SK-N-MC (cell line): Measurements from ENCODE around the gene C3orf18.
"Not testable (repeated sequence)": the region's sequence is repeated elsewhere in the genome, so short reads cannot be mapped to it uniquely, and the experiment has no call there.

ENCODE experiments used
- DNase-seq: peaks from one replicate; pipeline ENCODE4 v3.0.0-alpha.2; 2011; ENCODE audit warnings: low read depth, low spot score
- H3K27ac ChIP-seq: fragments of 200-600 bp; sonication (generic); 2 replicates; pipeline ENCODE4 v1.5.1; 2016; ENCODE audit warnings: mixed run types
- H3K36me3 ChIP-seq: fragments of 200-600 bp; sonication (generic); 2 replicates; pipeline ENCODE4 v1.6.1; 2017; ENCODE audit warnings: antibody characterized with exemption, low read length, mixed read lengths; ENCODE audit not compliant: insufficient read depth
- H3K4me3 ChIP-seq: fragments of 200-600 bp; sonication (generic); 2 replicates; pipeline ENCODE4 v1.5.1; 2016
- H3K9ac ChIP-seq: fragments of 200-600 bp; sonication (generic); 2 replicates; pipeline ENCODE4 v1.8.0; 2017; ENCODE audit warnings: mixed run types, mixed read lengths; ENCODE audit not compliant: insufficient read length
- H3K9me3 ChIP-seq: fragments of 200-600 bp; sonication (generic); 2 replicates; pipeline ENCODE4 v1.6.1; 2017; ENCODE audit warnings: low read depth, mild to moderate bottlenecking, antibody characterized with exemption, low read length, moderate library complexity, mixed read lengths
- EZH2 ChIP-seq: fragments of 200-600 bp; sonication (generic); IDR thresholded peaks from one replicate; pipeline ENCODE4 v1.6.1; 2017; ENCODE audit warnings: antibody characterized with exemption
- FOXP2 ChIP-seq: optimal IDR thresholded peaks from 2 replicates; pipeline ENCODE3; 2011; ENCODE audit warnings: mild to moderate bottlenecking, moderate library complexity; ENCODE audit not compliant: insufficient read depth; ENCODE audit errors: extremely low read length, control extremely low read depth
- POLR2AphosphoS5 ChIP-seq: IDR thresholded peaks from 2 replicates; pipeline ENCODE4 v1.6.1; 2012; ENCODE audit warnings: mild to moderate bottlenecking, low read depth, low read length, borderline replicate concordance

C3orf18 gene

GRCh38 chr3:50515565-50516439 lies 51.7 kb downstream of the C3orf18 start:
- H3K36me3 ChIP-seq = no peaks in the 10 kb centered on the region
- H3K9me3 ChIP-seq = no peaks in the 10 kb centered on the region
- no peak for DNase-seq
- H3K27ac ChIP-seq = no peak overlapping the region
- no peak overlapping the region for H3K9ac ChIP-seq
- TF ChIP-seq POLR2AphosphoS5 (no peak), FOXP2 (no peak), EZH2 (no peak)
- no peak overlapping the region for H3K4me3 ChIP-seq

- H3K36me3 ChIP-seq, H3K27ac ChIP-seq, DNase-seq, H3K4me3 ChIP-seq, H3K9ac ChIP-seq, H3K9me3 ChIP-seq: not testable (repeated sequence)
Observed at GRCh38 chr3:50512908-50513307, 54.6 kb downstream of the C3orf18 start.

- TF ChIP-seq POLR2AphosphoS5 = no peak
- no peak for TF ChIP-seq FOXP2
- H3K9ac ChIP-seq = no peak overlapping the region
- no peaks in the 10 kb centered on the region for H3K36me3 ChIP-seq
- no peaks in the 10 kb centered on the region for H3K9me3 ChIP-seq
- DNase-seq = no peak
- no peak overlapping the region for H3K4me3 ChIP-seq
- H3K27ac ChIP-seq = no peak overlapping the region
Observed at GRCh38 chr3:50512131-50512530, 55.4 kb downstream of the C3orf18 start.

- Histone ChIP-seq H3K4me3 (no peak overlapping the region), H3K27ac (no peak overlapping the region), H3K9me3 (no peaks in the 10 kb centered on the region), H3K9ac (no peak overlapping the region), H3K36me3 (no peaks in the 10 kb centered on the region)
- DNase-seq = no peak
- TF ChIP-seq POLR2AphosphoS5 (no peak), FOXP2 (no peak), EZH2 (no peak)
Observed at GRCh38 chr3:50510325-50510724, 57.2 kb downstream of the C3orf18 start.

DNA sequence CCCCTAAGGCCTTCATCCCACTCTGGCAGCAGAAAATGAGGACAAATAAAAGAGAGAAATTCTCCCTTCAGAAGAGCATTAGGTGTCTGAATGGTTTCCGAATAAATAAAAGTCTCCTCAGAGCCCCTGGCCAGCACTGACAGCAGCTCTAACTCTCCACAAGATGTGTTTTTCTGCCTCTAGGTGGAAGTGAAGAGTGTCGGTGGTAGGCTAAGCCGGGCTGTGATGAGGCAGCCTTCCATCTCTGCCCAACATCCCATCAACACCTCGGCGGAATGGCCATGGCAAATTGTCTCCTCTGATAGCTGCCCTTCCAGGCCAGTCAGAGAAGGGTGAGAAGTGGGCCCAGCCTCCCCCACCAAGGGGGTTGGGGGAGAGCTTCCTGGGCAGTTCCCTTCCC lies 57.8 kb downstream of the C3orf18 start:
- H3K9ac ChIP-seq = no peak overlapping the region
- no peak overlapping the region for H3K4me3 ChIP-seq
- H3K36me3 ChIP-seq = no peaks in the 10 kb centered on the region
- H3K9me3 ChIP-seq = no peaks in the 10 kb centered on the region
- no peak for DNase-seq
- no peak overlapping the region for H3K27ac ChIP-seq
- TF ChIP-seq EZH2 (no peak), FOXP2 (no peak), POLR2AphosphoS5 (no peak)

DNA sequence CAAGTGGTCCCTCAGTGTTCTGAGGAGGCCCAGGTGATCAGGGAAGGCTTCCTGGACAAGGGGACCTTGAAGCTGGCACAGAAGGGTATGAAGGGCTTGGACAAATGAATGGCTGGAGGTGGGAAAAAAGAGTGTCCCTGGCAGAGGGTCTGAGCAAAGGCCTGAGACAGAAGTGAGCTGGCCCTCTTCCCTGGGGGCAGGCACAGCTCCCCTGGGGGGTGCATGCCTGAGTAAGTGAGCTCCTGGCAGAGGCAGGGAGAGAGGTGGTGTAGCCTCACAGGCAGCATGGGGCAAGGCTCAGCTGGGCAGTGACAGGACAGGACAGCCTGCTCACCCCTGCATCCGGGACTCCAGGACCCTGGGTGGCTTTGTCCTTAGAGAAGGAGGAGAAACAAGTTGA lies 58.7 kb downstream of the C3orf18 start:
- Histone ChIP-seq H3K4me3 (no peak overlapping the region), H3K27ac (no peak overlapping the region), H3K9me3 (no peaks in the 10 kb centered on the region), H3K36me3 (no peaks in the 10 kb centered on the region), H3K9ac (no peak overlapping the region)
- TF ChIP-seq FOXP2 (no peak), POLR2AphosphoS5 (no peak), EZH2 (no peak)
- no peak for DNase-seq
